NOMO-1 (cell line): ENCODE measurements around the gene ZNF672.

ENCODE experiments used
- DNase-seq, 2 experiments: peaks; one replicate each; lab custom pipeline; 2025; ENCODE audit not compliant: unreplicated experiment in 2 of 2; lab: John Stamatoyannopoulos, UW

ZNF672 gene

GRCh38 chr1:248852481-248853405 is 14.7 kb downstream of the ZNF672 start:
- no peak for DNase-seq

- DNase-seq: no peak
Observed at GRCh38 chr1:248853663-248854375, 15.8 kb downstream of the ZNF672 start.

- DNase-seq: no peak
Observed at GRCh38 chr1:248855580-248855979, 17.6 kb downstream of the ZNF672 start.

- DNase-seq: no peak
Observed at GRCh38 chr1:248856176-248856575, 18.2 kb downstream of the ZNF672 start.

- no peak for DNase-seq
Observed at GRCh38 chr1:248857201-248857600, 19.2 kb downstream of the ZNF672 start.

GRCh38 chr1:248857749-248858095 is 19.7 kb downstream of the ZNF672 start:
- DNase-seq: no peak

- peak; percentile 67 to 73 for DNase-seq
Observed at GRCh38 chr1:248858096-248858890, 20.3 kb downstream of the ZNF672 start.

- DNase-seq: peak; percentile 96 to 98
Observed at GRCh38 chr1:248858891-248859889, 21.2 kb downstream of the ZNF672 start, which contains the start of gene ZNF692. Gene ZNF692 (minus strand): TSS chr1:248859085. CDS start chr1:248858309, 776 bp downstream.

GRCh38 chr1:248860007-248860406 is 22.0 kb downstream of the ZNF672 start:
- no peak for DNase-seq

GRCh38 chr1:248861616-248862015 is 23.6 kb downstream of the ZNF672 start:
- DNase-seq: no peak

- DNase-seq: peak in 1 of 2 experiments; percentile 35
Observed at GRCh38 chr1:248862695-248862997, 24.6 kb downstream of the ZNF672 start.

GRCh38 chr1:248862998-248863881 is 25.2 kb downstream of the ZNF672 start:
- DNase-seq: peak; percentile 80 to 84

- DNase-seq: no peak
Observed at GRCh38 chr1:248871837-248872401, 33.9 kb downstream of the ZNF672 start.

- peak in 1 of 2 experiments; percentile 72 for DNase-seq
Observed at GRCh38 chr1:248872752-248873408, 34.9 kb downstream of the ZNF672 start.

- peak; percentile 88 to 91 for DNase-seq
Observed at GRCh38 chr1:248873409-248873992, 35.5 kb downstream of the ZNF672 start.

GRCh38 chr1:248873993-248874533 is 36.0 kb downstream of the ZNF672 start:
- peak; percentile 74 to 82 for DNase-seq

GRCh38 chr1:248881261-248881660 is 43.2 kb downstream of the ZNF672 start:
- no peak for DNase-seq
